ENCODE data around the gene WEE2.
"Not testable (repeated sequence)": the region's sequence is repeated elsewhere in the genome, so short reads cannot be mapped to it uniquely, and the experiment has no call there.

Gene WEE2

GRCh38 chr7:141770083-141770583, 62.0 kb downstream of the WEE2 start:
- H3K36me3 ChIP-seq (ENCODE audit: control insufficient read depth, insufficient read depth, low read length); H3K4me1 ChIP-seq (ENCODE audit: control insufficient read depth, insufficient read depth, low read length); DNase-seq (ENCODE audit: low read depth, low spot score); H3K27me3 ChIP-seq (ENCODE audit: control insufficient read depth, insufficient read depth, low read length); H3K27ac ChIP-seq (ENCODE audit: low read length); H3K9me3 ChIP-seq (ENCODE audit: control insufficient read depth, insufficient read depth, low read length); H3K4me3 ChIP-seq (ENCODE audit: low read length): not testable (repeated sequence)
- no CpG with 5 or more reads among the region's 3 CpGs for WGBS (ENCODE audit: insufficient coverage, insufficient read length)

- no peak for DNase-seq (ENCODE audit: low read depth, low spot score)
- Histone ChIP-seq H3K36me3 (ENCODE audit: control insufficient read depth, insufficient read depth, low read length) (no peaks in the 10 kb centered on the region), H3K4me3 (ENCODE audit: low read length) (no peak within 1 kb of the TSS), H3K27ac (ENCODE audit: low read length) (no peak within 1 kb of the TSS), H3K4me1 (ENCODE audit: control insufficient read depth, insufficient read depth, low read length) (no peaks in the 10 kb centered on the region), H3K27me3 (ENCODE audit: control insufficient read depth, insufficient read depth, low read length) (no peaks in the 10 kb centered on the region), H3K9me3 (ENCODE audit: control insufficient read depth, insufficient read depth, low read length) (no peaks in the 10 kb centered on the region)
- WGBS (ENCODE audit: insufficient coverage, insufficient read length): no CpG with 5 or more reads among the region's 1 CpG
These were observed 68.2 kb downstream of the WEE2 start, which contains the start of gene TAS2R4 for GRCh38 chr7:141776374-141776773. Gene TAS2R4 (plus strand): TSS chr7:141776674. CDS start chr7:141778489, 1,815 bp downstream.
